Measurements from ENCODE around the gene SFXN5. TPM values are rescaled to one million over a fixed set of nuclear protein-coding genes. Genes with fewer than 3 reads are reported as not detected.

The SFXN5 gene
- total and polyA plus RNA-seq, 2 donors (not counting 3 experiments of a cell fraction or from before 2014, with no cell fraction given) = 18.7 to 28.6 TPM

DNA sequence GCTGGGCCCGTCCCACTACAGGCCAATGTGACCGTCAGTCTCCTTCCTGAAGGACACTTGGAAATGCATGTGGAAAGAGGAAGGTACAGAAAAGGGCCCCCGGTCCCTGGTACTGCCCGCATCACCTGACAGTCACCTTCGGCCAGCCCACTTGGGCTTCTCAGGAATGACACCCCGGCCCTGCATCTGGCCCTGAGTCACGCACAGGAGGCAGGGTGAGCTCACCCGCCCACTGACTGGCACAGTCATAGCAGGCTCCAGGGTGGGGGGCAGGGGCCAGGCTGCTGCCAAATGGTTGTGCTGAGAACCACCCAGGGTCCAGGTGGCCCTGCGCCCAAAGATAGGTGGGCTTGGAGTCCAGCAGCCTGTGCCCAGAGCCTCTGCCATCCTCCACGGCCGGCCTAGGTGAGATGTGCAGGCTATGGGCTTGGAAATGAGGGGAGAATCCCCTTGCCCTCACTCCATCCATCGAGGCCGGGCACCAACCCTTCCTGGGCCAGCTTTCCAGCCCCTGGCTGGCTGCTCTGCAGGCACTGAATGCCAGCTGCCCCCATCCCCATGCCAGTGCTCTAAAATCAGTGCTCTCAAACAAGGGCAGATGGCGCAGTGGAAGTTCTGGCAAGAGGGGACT is 140.1 kb downstream of the SFXN5 start:
- no peaks in the 10 kb centered on the region for H3K79me2 ChIP-seq (ENCODE audit: control insufficient read depth, insufficient read depth, low read length)
- no peaks in the 10 kb centered on the region for H3K9me1 ChIP-seq (replicated peaks; ENCODE audit: control insufficient read depth, extremely low read depth, insufficient read depth, low read length)
- no peaks in the 10 kb centered on the region for H3K9me3 ChIP-seq (replicated peaks; ENCODE audit: control insufficient read depth, insufficient read depth, low read length)
- H2AFZ ChIP-seq (ENCODE audit: low read depth, low read length) = no peak overlapping the region
- dilution Hi-C loops (cut with MboI; ENCODE audit: extremely low pct_ligation_motif_present, low sequenced_read_pairs) (no loop called here), intact Hi-C loops (cut with micrococcal nuclease) (no loop called here)
- DNase-seq (ENCODE audit: low read depth, low spot score) (no peak), FAIRE-seq (no peak)
- no peaks in the 10 kb centered on the region for H3K36me3 ChIP-seq (ENCODE audit: control insufficient read depth in 2 of 2, extremely low read depth in 1 of 2, insufficient read depth in 2 of 2, low read length in 2 of 2)
- TF ChIP-seq, protein P1, sequence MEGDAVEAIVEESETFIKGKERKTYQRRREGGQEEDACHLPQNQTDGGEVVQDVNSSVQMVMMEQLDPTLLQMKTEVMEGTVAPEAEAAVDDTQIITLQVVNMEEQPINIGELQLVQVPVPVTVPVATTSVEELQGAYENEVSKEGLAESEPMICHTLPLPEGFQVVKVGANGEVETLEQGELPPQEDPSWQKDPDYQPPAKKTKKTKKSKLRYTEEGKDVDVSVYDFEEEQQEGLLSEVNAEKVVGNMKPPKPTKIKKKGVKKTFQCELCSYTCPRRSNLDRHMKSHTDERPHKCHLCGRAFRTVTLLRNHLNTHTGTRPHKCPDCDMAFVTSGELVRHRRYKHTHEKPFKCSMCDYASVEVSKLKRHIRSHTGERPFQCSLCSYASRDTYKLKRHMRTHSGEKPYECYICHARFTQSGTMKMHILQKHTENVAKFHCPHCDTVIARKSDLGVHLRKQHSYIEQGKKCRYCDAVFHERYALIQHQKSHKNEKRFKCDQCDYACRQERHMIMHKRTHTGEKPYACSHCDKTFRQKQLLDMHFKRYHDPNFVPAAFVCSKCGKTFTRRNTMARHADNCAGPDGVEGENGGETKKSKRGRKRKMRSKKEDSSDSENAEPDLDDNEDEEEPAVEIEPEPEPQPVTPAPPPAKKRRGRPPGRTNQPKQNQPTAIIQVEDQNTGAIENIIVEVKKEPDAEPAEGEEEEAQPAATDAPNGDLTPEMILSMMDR (IDR thresholded peaks at IDR 0.05; ENCODE audit: extremely low read depth in 1 of 2, insufficient read depth in 1 of 2, low read depth in 1 of 2, low read length in 2 of 2) = no peak
- no peak for TF ChIP-seq JUN (IDR thresholded peaks at IDR 0.05; ENCODE audit: borderline replicate concordance, insufficient read depth, insufficient read length, low read depth)
- H3K27ac ChIP-seq (ENCODE audit: insufficient read depth, low read depth, low read length) = no peak overlapping the region
- H3K4me1 ChIP-seq (ENCODE audit: control insufficient read depth, extremely low read depth, insufficient read depth, low read length) = no peaks in the 10 kb centered on the region
- BruUV-seq (replicated peaks) = no TSS peak
- peaks cover 42 to 51% of the 10 kb centered on the region in 2 experiments for H3K27me3 ChIP-seq (ENCODE audit: control insufficient read depth in 2 of 2, insufficient read depth in 2 of 2, low read length in 2 of 2)
- POLR2A ChIA-PET = no interaction called here
- no peaks in the 10 kb centered on the region for H4K20me1 ChIP-seq (replicated peaks; ENCODE audit: control insufficient read depth, extremely low read depth, insufficient read depth, low read length)
- no peak overlapping the region for H3K9ac ChIP-seq (replicated peaks; ENCODE audit: extremely low read depth, insufficient read depth, low read length)
- H3K4me3 ChIP-seq (replicated peaks in 1 of 3; ENCODE audit: insufficient read depth in 1 of 3, low read depth in 1 of 3, low read length in 3 of 3) = no peak overlapping the region
- no peak overlapping the region for H3K4me2 ChIP-seq (ENCODE audit: insufficient read depth, low read length)
- CTCF ChIA-PET = interaction anchor here (4.1 kb wide), 1 partner anchor 38 kb away, joined by 26 read pairs; no protein-coding TSS in a partner anchor

DNA sequence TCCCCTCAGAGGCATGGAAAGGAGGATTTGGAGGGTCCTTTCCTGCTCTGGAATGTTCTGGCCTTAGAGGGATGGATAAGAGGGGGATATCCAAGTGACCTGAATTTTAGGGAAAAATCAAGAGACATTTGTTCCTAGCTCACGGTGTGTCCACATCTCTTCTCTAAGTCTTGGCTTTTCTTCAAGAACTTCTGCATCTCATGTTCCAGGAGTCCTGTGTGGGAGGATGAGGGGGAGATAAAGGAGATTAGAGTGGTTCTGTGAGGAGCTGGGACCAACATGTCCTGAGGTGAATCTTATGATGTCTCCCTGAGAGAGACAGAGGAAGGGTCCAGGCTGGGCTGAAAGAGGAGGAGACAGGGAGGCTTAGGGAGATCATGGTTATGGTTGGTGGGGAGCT is 142.5 kb downstream of the SFXN5 start:
- no peaks in the 10 kb centered on the region for H3K9me3 ChIP-seq (replicated peaks; ENCODE audit: control insufficient read depth, insufficient read depth, low read length)
- no peak overlapping the region for H3K4me3 ChIP-seq (replicated peaks in 1 of 3; ENCODE audit: insufficient read depth in 1 of 3, low read depth in 1 of 3, low read length in 3 of 3)
- H4K20me1 ChIP-seq (replicated peaks; ENCODE audit: control insufficient read depth, extremely low read depth, insufficient read depth, low read length) = no peaks in the 10 kb centered on the region
- no peak overlapping the region for H3K4me2 ChIP-seq (ENCODE audit: insufficient read depth, low read length)
- no peaks in the 10 kb centered on the region for H3K9me1 ChIP-seq (replicated peaks; ENCODE audit: control insufficient read depth, extremely low read depth, insufficient read depth, low read length)
- H3K9ac ChIP-seq (replicated peaks; ENCODE audit: extremely low read depth, insufficient read depth, low read length) = no peak overlapping the region
- DNase-seq (ENCODE audit: low read depth, low spot score) = no peak
- no peak overlapping the region for H2AFZ ChIP-seq (ENCODE audit: low read depth, low read length)
- dilution Hi-C loops (cut with MboI; ENCODE audit: extremely low pct_ligation_motif_present, low sequenced_read_pairs) (no loop called here), intact Hi-C loops (cut with micrococcal nuclease) (no loop called here)
- no peak for TF ChIP-seq POLR2AphosphoS5 (IDR thresholded peaks at IDR 0.05; ENCODE audit: insufficient read depth, low read depth, low read length)
- TF ChIP-seq, protein P1 (IDR thresholded peaks at IDR 0.05; ENCODE audit: extremely low read depth in 1 of 2, insufficient read depth in 1 of 2, low read depth in 1 of 2, low read length in 2 of 2) = no peak
- no peak overlapping the region for H3K27ac ChIP-seq (ENCODE audit: insufficient read depth, low read depth, low read length)
- H3K79me2 ChIP-seq (ENCODE audit: control insufficient read depth, insufficient read depth, low read length) = no peaks in the 10 kb centered on the region
- ChIA-PET POLR2A (no interaction called here), CTCF (interaction anchor here (5.3 to 5.8 kb wide), 2 partner anchors 35 to 45 kb away, joined by 25 to 26 read pairs; no protein-coding TSS in a partner anchor)
- no peak for FAIRE-seq
- H3K27me3 ChIP-seq (ENCODE audit: control insufficient read depth in 2 of 2, insufficient read depth in 2 of 2, low read length in 2 of 2) = peaks cover 66% of the 10 kb centered on the region in 2 experiments
- no peaks in the 10 kb centered on the region for H3K36me3 ChIP-seq (ENCODE audit: control insufficient read depth in 2 of 2, extremely low read depth in 1 of 2, insufficient read depth in 2 of 2, low read length in 2 of 2)
- BruUV-seq (replicated peaks) = no TSS peak
- no peaks in the 10 kb centered on the region for H3K4me1 ChIP-seq (ENCODE audit: control insufficient read depth, extremely low read depth, insufficient read depth, low read length)
